ENCODE measurements around the gene GRIK3. TPM values are rescaled to one million over a fixed set of nuclear protein-coding genes. Genes with fewer than 3 reads are reported as not detected.

Gene GRIK3
- total and polyA plus RNA-seq, 2 experiments from 2014 or later, result 0.31 to 2.9 TPM

DNA sequence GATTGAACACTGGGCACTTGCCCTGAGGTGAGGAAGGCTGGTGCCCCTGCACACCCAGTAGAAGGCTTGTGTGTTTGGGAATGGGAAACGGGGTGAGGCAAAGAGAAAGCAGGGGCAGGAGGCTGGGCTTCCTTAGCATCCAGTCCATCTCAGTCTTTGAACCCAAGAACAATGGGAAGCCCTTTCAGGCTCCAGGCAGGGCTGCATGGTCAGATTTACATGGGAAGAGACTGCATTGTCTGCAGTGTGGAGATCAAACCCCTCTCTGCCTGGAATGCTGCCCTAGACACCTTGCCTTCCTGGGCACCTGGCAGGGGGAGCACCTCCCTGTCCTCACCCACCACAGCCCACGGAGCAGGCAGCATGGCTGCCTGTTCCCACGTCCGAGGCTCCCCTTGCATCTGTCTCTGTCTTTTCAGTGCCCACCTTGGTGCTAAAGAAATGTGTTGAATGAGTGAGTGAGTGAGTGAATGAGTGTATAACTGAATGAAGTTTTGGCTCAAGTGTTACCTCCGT lies 268.5 kb downstream of the GRIK3 start (continued):
- TF ChIP-seq, protein P1, sequence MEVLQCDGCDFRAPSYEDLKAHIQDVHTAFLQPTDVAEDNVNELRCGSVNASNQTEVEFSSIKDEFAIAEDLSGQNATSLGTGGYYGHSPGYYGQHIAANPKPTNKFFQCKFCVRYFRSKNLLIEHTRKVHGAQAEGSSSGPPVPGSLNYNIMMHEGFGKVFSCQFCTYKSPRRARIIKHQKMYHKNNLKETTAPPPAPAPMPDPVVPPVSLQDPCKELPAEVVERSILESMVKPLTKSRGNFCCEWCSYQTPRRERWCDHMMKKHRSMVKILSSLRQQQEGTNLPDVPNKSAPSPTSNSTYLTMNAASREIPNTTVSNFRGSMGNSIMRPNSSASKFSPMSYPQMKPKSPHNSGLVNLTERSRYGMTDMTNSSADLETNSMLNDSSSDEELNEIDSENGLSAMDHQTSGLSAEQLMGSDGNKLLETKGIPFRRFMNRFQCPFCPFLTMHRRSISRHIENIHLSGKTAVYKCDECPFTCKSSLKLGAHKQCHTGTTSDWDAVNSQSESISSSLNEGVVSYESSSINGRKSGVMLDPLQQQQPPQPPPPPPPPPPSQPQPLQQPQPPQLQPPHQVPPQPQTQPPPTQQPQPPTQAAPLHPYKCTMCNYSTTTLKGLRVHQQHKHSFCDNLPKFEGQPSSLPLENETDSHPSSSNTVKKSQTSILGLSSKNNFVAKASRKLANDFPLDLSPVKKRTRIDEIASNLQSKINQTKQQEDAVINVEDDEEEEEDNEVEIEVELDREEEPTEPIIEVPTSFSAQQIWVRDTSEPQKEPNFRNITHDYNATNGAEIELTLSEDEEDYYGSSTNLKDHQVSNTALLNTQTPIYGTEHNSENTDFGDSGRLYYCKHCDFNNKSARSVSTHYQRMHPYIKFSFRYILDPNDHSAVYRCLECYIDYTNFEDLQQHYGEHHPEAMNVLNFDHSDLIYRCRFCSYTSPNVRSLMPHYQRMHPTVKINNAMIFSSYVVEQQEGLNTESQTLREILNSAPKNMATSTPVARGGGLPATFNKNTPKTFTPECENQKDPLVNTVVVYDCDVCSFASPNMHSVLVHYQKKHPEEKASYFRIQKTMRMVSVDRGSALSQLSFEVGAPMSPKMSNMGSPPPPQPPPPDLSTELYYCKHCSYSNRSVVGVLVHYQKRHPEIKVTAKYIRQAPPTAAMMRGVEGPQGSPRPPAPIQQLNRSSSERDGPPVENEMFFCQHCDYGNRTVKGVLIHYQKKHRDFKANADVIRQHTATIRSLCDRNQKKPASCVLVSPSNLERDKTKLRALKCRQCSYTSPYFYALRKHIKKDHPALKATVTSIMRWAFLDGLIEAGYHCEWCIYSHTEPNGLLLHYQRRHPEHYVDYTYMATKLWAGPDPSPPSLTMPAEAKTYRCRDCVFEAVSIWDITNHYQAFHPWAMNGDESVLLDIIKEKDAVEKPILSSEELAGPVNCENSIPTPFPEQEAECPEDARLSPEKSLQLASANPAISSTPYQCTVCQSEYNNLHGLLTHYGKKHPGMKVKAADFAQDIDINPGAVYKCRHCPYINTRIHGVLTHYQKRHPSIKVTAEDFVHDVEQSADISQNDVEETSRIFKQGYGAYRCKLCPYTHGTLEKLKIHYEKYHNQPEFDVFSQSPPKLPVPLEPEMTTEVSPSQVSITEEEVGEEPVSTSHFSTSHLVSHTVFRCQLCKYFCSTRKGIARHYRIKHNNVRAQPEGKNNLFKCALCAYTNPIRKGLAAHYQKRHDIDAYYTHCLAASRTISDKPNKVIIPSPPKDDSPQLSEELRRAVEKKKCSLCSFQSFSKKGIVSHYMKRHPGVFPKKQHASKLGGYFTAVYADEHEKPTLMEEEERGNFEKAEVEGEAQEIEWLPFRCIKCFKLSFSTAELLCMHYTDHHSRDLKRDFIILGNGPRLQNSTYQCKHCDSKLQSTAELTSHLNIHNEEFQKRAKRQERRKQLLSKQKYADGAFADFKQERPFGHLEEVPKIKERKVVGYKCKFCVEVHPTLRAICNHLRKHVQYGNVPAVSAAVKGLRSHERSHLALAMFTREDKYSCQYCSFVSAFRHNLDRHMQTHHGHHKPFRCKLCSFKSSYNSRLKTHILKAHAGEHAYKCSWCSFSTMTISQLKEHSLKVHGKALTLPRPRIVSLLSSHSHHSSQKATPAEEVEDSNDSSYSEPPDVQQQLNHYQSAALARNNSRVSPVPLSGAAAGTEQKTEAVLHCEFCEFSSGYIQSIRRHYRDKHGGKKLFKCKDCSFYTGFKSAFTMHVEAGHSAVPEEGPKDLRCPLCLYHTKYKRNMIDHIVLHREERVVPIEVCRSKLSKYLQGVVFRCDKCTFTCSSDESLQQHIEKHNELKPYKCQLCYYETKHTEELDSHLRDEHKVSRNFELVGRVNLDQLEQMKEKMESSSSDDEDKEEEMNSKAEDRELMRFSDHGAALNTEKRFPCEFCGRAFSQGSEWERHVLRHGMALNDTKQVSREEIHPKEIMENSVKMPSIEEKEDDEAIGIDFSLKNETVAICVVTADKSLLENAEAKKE (CRISPR knock-in tag; IDR thresholded peaks at IDR 0.05), result no peak
- no peak for TF ChIP-seq EZH2phosphoT487 (IDR thresholded peaks at IDR 0.05; ENCODE audit: unreplicated experiment)
- no peak for TF ChIP-seq EZH2 (IDR thresholded peaks at IDR 0.05; ENCODE audit: low read depth, unreplicated experiment)
- no peak for TF ChIP-seq NANOG (IDR thresholded peaks at IDR 0.05; ENCODE audit: borderline replicate concordance)

DNA sequence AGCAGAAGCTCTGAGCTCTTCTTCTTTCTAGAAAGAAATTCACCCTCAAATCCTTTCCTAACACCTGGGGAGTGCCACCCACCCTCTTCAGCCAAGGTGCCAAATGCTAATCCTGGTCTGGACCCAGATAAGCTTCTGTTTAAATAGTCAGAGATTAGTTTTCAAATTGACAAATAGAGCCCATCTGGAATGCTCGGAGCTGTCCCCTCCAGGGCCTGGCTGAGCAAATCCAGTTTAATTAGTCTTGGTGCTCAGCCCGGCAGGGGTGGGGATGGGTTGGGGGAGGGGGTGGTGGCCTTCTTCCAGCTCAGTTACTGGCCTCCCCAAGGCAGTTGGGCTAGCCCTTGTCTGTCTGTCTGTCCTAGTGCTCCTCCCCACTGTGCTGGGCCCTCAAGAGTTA lies 269.5 kb downstream of the GRIK3 start:
- 0 out of 2 replicates have a peak, but pooled peaks cover 3% of the 10 kb centered on the region for H3K9me2 ChIP-seq (ENCODE audit: insufficient read depth)
- Mint-ChIP-seq H3K27ac (no peak overlapping the region), H3K4me1 (peaks cover 18% of the 10 kb centered on the region), H3K36me3 (ENCODE audit: low read depth) (no peaks in the 10 kb centered on the region), H3K4me3 (no peak overlapping the region), H3K9me3 (no peaks in the 10 kb centered on the region; the same call in 2 of the 3 replicates), H3K27me3 (ENCODE audit: insufficient read depth, low read depth, poor library complexity) (peaks cover 7% of the 10 kb centered on the region)
- no peaks in the 10 kb centered on the region for H3K79me2 ChIP-seq (replicated peaks; ENCODE audit: insufficient read depth)
- no peaks in the 10 kb centered on the region for H3F3A ChIP-seq (replicated peaks; ENCODE audit: low read depth)
- no peak overlapping the region for H2AFZ ChIP-seq
- no peaks in the 10 kb centered on the region for H3K36me3 ChIP-seq (ENCODE audit: insufficient read depth)
- H3K4me2 ChIP-seq, result no peak overlapping the region
- peaks cover 3% of the 10 kb centered on the region for H3K4me1 ChIP-seq (ENCODE audit: insufficient read depth)
- H3K27me3 ChIP-seq (ENCODE audit: insufficient read depth), result no peaks in the 10 kb centered on the region
- H3K27ac ChIP-seq (ENCODE audit: low read depth), result no peak overlapping the region
- H3K4me3 ChIP-seq, result no peak overlapping the region
- ATAC-seq, result peak; percentile 69
- H4K20me1 ChIP-seq (replicated peaks; ENCODE audit: insufficient read depth), result no peaks in the 10 kb centered on the region
- no peak for DNase-seq (ENCODE audit: low spot score)
- TF ChIP-seq, protein P2, sequence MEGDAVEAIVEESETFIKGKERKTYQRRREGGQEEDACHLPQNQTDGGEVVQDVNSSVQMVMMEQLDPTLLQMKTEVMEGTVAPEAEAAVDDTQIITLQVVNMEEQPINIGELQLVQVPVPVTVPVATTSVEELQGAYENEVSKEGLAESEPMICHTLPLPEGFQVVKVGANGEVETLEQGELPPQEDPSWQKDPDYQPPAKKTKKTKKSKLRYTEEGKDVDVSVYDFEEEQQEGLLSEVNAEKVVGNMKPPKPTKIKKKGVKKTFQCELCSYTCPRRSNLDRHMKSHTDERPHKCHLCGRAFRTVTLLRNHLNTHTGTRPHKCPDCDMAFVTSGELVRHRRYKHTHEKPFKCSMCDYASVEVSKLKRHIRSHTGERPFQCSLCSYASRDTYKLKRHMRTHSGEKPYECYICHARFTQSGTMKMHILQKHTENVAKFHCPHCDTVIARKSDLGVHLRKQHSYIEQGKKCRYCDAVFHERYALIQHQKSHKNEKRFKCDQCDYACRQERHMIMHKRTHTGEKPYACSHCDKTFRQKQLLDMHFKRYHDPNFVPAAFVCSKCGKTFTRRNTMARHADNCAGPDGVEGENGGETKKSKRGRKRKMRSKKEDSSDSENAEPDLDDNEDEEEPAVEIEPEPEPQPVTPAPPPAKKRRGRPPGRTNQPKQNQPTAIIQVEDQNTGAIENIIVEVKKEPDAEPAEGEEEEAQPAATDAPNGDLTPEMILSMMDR (conservative IDR thresholded peaks at IDR 0.05; ENCODE audit: low read depth in 2 of 2), result no peak
- TF ChIP-seq, protein P1 (CRISPR knock-in tag; IDR thresholded peaks at IDR 0.05), result no peak
- no peak for TF ChIP-seq EZH2 (IDR thresholded peaks at IDR 0.05; ENCODE audit: low read depth, unreplicated experiment)
- TF ChIP-seq, protein P3, sequence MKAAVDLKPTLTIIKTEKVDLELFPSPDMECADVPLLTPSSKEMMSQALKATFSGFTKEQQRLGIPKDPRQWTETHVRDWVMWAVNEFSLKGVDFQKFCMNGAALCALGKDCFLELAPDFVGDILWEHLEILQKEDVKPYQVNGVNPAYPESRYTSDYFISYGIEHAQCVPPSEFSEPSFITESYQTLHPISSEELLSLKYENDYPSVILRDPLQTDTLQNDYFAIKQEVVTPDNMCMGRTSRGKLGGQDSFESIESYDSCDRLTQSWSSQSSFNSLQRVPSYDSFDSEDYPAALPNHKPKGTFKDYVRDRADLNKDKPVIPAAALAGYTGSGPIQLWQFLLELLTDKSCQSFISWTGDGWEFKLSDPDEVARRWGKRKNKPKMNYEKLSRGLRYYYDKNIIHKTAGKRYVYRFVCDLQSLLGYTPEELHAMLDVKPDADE (IDR thresholded peaks at IDR 0.05), result no peak
